ENCODE results near the gene MCHR2. TPM values are rescaled to one million over a fixed set of nuclear protein-coding genes. Genes with fewer than 3 reads are reported as not detected.

The MCHR2 gene
- total and polyA plus RNA-seq, 4 experiments from 2014 or later: not detected

DNA sequence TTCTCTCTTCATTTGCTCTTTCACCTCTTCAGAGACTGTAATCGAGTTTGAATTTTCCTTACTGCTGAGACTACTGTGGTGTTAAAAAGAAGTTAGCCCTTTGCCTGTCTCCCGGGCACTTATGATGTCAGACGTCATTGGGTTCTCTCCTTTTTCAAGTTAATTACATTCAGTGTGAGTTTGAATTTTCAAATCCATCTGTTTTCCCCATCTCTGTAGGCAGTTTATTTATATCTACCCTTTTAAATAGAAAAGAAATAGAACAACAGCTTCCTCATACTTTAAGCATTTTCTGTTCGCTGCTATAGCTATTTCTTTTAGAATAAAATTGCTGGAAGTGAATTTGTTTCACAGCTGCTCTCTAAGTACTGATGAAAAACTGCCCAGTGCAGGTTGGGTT is 81.4 kb downstream of the MCHR2 start:
- Histone ChIP-seq H3K4me1 (ENCODE audit: insufficient read depth, low read length) (no peaks in the 10 kb centered on the region), H3K9me3 (ENCODE audit: control insufficient read depth in 1 of 2, low read length in 2 of 2) (no peaks in the 10 kb centered on the region), H3K4me3 (ENCODE audit: low read length in 2 of 2) (no peak overlapping the region), H3K27me3 (ENCODE audit: insufficient read depth, low read length) (no peaks in the 10 kb centered on the region), H3K36me3 (ENCODE audit: insufficient read depth, low read length) (no peaks in the 10 kb centered on the region), H3K27ac (ENCODE audit: low read depth, low read length) (no peak overlapping the region)
- Mint-ChIP-seq H3K36me3 (no peaks in the 10 kb centered on the region), H3K27me3 (peaks cover 1 to 7% of the 10 kb centered on the region in 2 donors), H3K9me3 (peaks cover 0 to 2% (median 0%) of the 10 kb centered on the region in 8 donors), H3K4me1 (no peaks in the 10 kb centered on the region), H3K4me3 (no peak overlapping the region), H3K27ac (no peak overlapping the region)
- CTCF ChIA-PET (ENCODE audit: partially characterized antibody): no interaction called here
- intact Hi-C loops (cut with micrococcal nuclease): no loop called here
- DNase-seq: no peak
- POLR2A ChIA-PET (ENCODE audit: partially characterized antibody): no interaction called here

DNA sequence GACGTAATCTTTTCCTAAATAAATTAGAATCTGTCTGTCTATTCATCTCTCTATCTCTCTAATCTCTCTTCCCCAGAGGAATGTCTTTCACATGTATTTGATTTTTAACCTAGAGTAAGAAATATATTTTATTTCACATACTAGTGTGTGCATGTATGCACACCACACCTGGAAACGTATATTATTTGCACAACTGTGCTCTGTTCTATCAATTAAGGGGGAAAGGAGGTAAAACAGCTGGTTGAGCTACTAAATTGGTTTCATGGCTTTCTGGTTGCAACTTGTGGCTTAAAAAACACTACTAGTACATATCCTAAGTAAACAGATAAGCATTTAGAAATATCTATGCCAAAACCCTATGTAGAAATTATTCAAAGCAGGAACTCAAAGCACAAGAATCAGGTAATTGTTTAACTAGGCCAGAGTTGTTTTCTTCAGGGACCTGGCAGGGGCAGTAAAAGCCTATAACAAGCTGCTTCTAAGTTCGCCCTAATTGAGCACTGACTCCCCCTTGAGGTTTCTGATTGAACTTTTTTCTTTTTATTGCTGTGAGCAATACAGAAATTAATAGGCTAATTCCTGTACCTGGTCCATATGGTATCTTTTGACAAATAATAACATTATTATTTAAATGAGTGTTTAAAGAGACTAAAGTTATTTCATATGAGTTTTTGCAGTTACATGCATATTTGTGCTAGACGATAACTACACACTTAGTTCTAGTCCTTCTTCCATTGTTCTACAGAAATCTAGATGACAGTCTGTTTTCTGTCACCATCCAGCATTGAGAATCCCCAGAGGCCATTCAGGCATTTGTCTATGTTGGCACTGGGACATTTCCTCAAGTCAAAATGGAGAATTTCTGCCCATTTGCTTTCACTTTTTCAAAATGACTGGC is 88.6 kb downstream of the MCHR2 start:
- intact Hi-C loops (cut with micrococcal nuclease): loop anchor here (1.0 kb wide), 1 partner anchor 438 kb away; no protein-coding TSS in a partner anchor
- no peak overlapping the region for H3K4me3 Mint-ChIP-seq

GRCh38 chr6:99901596-99902384 is 92.2 kb downstream of the MCHR2 start:
- H3K4me1 ChIP-seq (ENCODE audit: insufficient read depth, low read length): no peaks in the 10 kb centered on the region
- no peak overlapping the region for H3K27ac Mint-ChIP-seq
- no peak overlapping the region for H3K4me3 Mint-ChIP-seq
- no peaks in the 10 kb centered on the region for H3K27me3 ChIP-seq (ENCODE audit: insufficient read depth, low read length)
- no peak overlapping the region for H3K4me3 ChIP-seq (ENCODE audit: low read length in 2 of 2)
- peaks cover 9 to 13% of the 10 kb centered on the region in 2 donors for H3K27me3 Mint-ChIP-seq
- POLR2A ChIA-PET (ENCODE audit: partially characterized antibody): no interaction called here
- no peaks in the 10 kb centered on the region for H3K4me1 Mint-ChIP-seq
- H3K27ac ChIP-seq (ENCODE audit: low read depth, low read length): no peak overlapping the region
- no peak for DNase-seq
- no peaks in the 10 kb centered on the region for H3K9me3 Mint-ChIP-seq
- CTCF ChIA-PET (ENCODE audit: partially characterized antibody): interaction anchor here (0.5 kb wide), 1 partner anchor 751 kb away, joined by 3 read pairs; no protein-coding TSS in a partner anchor
- no peaks in the 10 kb centered on the region for H3K36me3 ChIP-seq (ENCODE audit: insufficient read depth, low read length)
- no peaks in the 10 kb centered on the region for H3K36me3 Mint-ChIP-seq
- no peaks in the 10 kb centered on the region for H3K9me3 ChIP-seq (ENCODE audit: control insufficient read depth in 1 of 2, low read length in 2 of 2)
- intact Hi-C loops (cut with micrococcal nuclease): no loop called here

More for the DNA sequence above, 88.6 kb downstream of the MCHR2 start:
- H3K9me3 ChIP-seq (ENCODE audit: control insufficient read depth in 1 of 2, low read length in 2 of 2): no peaks in the 10 kb centered on the region
- no peaks in the 10 kb centered on the region for H3K36me3 ChIP-seq (ENCODE audit: insufficient read depth, low read length)
- no peak overlapping the region for H3K27ac Mint-ChIP-seq
- H3K27me3 ChIP-seq (ENCODE audit: insufficient read depth, low read length): no peaks in the 10 kb centered on the region
- ChIA-PET CTCF (ENCODE audit: partially characterized antibody) (interaction anchor here (1.0 to 2.8 kb wide), 2 partner anchors 37 to 437 kb away, joined by 3 to 12 read pairs; no protein-coding TSS in a partner anchor), POLR2A (ENCODE audit: partially characterized antibody) (no interaction called here)
- H3K4me3 ChIP-seq (ENCODE audit: low read length in 2 of 2): no peak overlapping the region
- peak in 3 of 5 donors; percentile 5 to 14 (median 10) for DNase-seq
- no peak overlapping the region for H3K27ac ChIP-seq (ENCODE audit: low read depth, low read length)
- H3K4me1 Mint-ChIP-seq: no peaks in the 10 kb centered on the region
- no peaks in the 10 kb centered on the region for H3K36me3 Mint-ChIP-seq
- no peaks in the 10 kb centered on the region for H3K4me1 ChIP-seq (ENCODE audit: insufficient read depth, low read length)
- H3K9me3 Mint-ChIP-seq: peaks cover 0 to under 1% (median 0%) of the 10 kb centered on the region in 8 donors
- peaks cover 2 to 6% of the 10 kb centered on the region in 2 donors for H3K27me3 Mint-ChIP-seq

- no peak overlapping the region for H3K4me3 ChIP-seq (ENCODE audit: low read length in 2 of 2)
- intact Hi-C loops (cut with micrococcal nuclease): no loop called here
- Mint-ChIP-seq H3K9me3 (no peaks in the 10 kb centered on the region), H3K27me3 (peaks cover 9 to 10% of the 10 kb centered on the region in 2 donors), H3K36me3 (no peaks in the 10 kb centered on the region), H3K4me1 (no peaks in the 10 kb centered on the region), H3K27ac (no peak overlapping the region), H3K4me3 (no peak overlapping the region)
- H3K4me1 ChIP-seq (ENCODE audit: insufficient read depth, low read length): no peaks in the 10 kb centered on the region
- no peaks in the 10 kb centered on the region for H3K27me3 ChIP-seq (ENCODE audit: insufficient read depth, low read length)
- no peaks in the 10 kb centered on the region for H3K9me3 ChIP-seq (ENCODE audit: control insufficient read depth in 1 of 2, low read length in 2 of 2)
- DNase-seq: no peak
- POLR2A ChIA-PET (ENCODE audit: partially characterized antibody): no interaction called here
- CTCF ChIA-PET (ENCODE audit: partially characterized antibody): interaction anchor here (1.6 kb wide), 1 partner anchor 27 kb away, joined by 5 read pairs; no protein-coding TSS in a partner anchor
- no peak overlapping the region for H3K27ac ChIP-seq (ENCODE audit: low read depth, low read length)
- no peaks in the 10 kb centered on the region for H3K36me3 ChIP-seq (ENCODE audit: insufficient read depth, low read length)
Observed at GRCh38 chr6:99894815-99895214, 99.2 kb downstream of the MCHR2 start.

GRCh38 chr6:99887066-99887465 is 107.0 kb downstream of the MCHR2 start:
- H3K27ac ChIP-seq (ENCODE audit: low read depth, low read length): no peak overlapping the region
- H3K4me3 ChIP-seq (ENCODE audit: low read length in 2 of 2): no peak overlapping the region
- H3K36me3 Mint-ChIP-seq: no peaks in the 10 kb centered on the region
- CTCF ChIA-PET (ENCODE audit: partially characterized antibody): no interaction called here
- POLR2A ChIA-PET (ENCODE audit: partially characterized antibody): no interaction called here
- no peak overlapping the region for H3K27ac Mint-ChIP-seq
- H3K4me1 Mint-ChIP-seq: peaks cover 0 to 6% (median 0%) of the 10 kb centered on the region in 4 donors
- H3K4me3 Mint-ChIP-seq: no peak overlapping the region
- no peaks in the 10 kb centered on the region for H3K27me3 ChIP-seq (ENCODE audit: insufficient read depth, low read length)
- intact Hi-C loops (cut with micrococcal nuclease): no loop called here
- peaks cover 0 to 4% of the 10 kb centered on the region in 2 donors for H3K27me3 Mint-ChIP-seq
- no peaks in the 10 kb centered on the region for H3K36me3 ChIP-seq (ENCODE audit: insufficient read depth, low read length)
- no peak for DNase-seq
- no peaks in the 10 kb centered on the region for H3K4me1 ChIP-seq (ENCODE audit: insufficient read depth, low read length)
- no peaks in the 10 kb centered on the region for H3K9me3 Mint-ChIP-seq
- H3K9me3 ChIP-seq (ENCODE audit: control insufficient read depth in 1 of 2, low read length in 2 of 2): no peaks in the 10 kb centered on the region

DNA sequence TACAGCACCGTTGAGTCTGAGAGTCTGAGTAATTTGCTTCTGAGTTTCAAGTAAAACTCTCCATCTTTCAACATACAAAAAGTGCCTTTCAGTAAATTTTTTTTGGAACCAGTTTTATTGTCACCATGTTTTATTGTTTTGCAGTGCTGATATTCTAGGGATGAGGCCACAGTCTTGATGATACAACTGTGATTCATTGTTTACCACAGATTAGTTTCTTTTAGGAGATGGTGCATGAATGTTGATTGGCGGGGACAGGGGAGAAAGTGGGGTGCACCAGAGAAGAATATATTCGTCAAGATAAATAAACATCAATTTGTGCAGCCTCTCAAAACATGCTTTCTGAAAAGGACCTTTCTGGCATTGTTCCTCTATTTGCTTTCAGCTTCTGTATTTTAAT is 109.0 kb downstream of the MCHR2 start:
- H3K27me3 Mint-ChIP-seq: peaks cover 1 to 4% of the 10 kb centered on the region in 2 donors
- no peak overlapping the region for H3K27ac ChIP-seq (ENCODE audit: low read depth, low read length)
- intact Hi-C loops (cut with micrococcal nuclease): no loop called here
- no peaks in the 10 kb centered on the region for H3K9me3 Mint-ChIP-seq
- H3K4me1 ChIP-seq (ENCODE audit: insufficient read depth, low read length): no peaks in the 10 kb centered on the region
- H3K36me3 Mint-ChIP-seq: no peaks in the 10 kb centered on the region
- H3K27ac Mint-ChIP-seq: peak overlapping the region in 1 of 7 donors; percentile 25
- H3K4me3 ChIP-seq (ENCODE audit: low read length in 2 of 2): no peak overlapping the region
- no peaks in the 10 kb centered on the region for H3K36me3 ChIP-seq (ENCODE audit: insufficient read depth, low read length)
- ChIA-PET CTCF (ENCODE audit: partially characterized antibody) (interaction anchor here (2.1 kb wide), 1 partner anchor 17 kb away, joined by 6 read pairs; no protein-coding TSS in a partner anchor), POLR2A (ENCODE audit: partially characterized antibody) (no interaction called here)
- H3K4me3 Mint-ChIP-seq: no peak overlapping the region
- DNase-seq: no peak
- H3K9me3 ChIP-seq (ENCODE audit: control insufficient read depth in 1 of 2, low read length in 2 of 2): no peaks in the 10 kb centered on the region
- peaks cover 0 to 6% (median 1%) of the 10 kb centered on the region in 4 donors for H3K4me1 Mint-ChIP-seq
- no peaks in the 10 kb centered on the region for H3K27me3 ChIP-seq (ENCODE audit: insufficient read depth, low read length)

DNA sequence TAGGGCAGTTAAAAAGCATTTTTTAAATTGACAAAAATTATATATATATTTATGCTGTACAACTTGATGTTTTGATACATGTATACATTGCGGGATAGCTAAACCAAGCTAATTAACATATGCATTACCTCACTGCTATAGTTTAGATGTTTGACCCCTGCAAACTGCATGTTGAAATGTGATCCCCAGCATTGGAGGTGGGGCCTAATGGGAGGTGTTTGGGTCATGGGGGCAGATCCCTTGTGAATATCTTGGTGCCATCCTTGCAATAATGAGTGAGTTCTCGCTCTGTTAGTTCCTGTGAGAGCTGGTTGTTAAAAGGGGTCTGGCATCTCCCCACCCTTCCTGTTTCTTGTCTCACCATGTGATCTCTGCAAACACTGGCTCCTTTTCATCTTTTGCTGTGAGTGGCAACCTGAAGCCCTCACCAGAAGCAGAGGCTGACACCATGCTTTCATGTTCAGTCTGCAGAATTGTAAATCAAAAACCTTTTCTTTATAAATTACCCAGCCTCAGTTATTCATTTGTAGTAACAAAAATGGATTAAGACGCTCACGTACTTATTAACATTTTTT is 111.8 kb downstream of the MCHR2 start:
- Mint-ChIP-seq H3K4me1 (peaks cover 0 to 6% (median 1%) of the 10 kb centered on the region in 4 donors), H3K27me3 (peaks cover 1 to 4% of the 10 kb centered on the region in 2 donors), H3K4me3 (no peak overlapping the region), H3K36me3 (no peaks in the 10 kb centered on the region), H3K27ac (no peak overlapping the region), H3K9me3 (no peaks in the 10 kb centered on the region)
- H3K27me3 ChIP-seq (ENCODE audit: insufficient read depth, low read length): no peaks in the 10 kb centered on the region
- intact Hi-C loops (cut with micrococcal nuclease): no loop called here
- CTCF ChIA-PET (ENCODE audit: partially characterized antibody): interaction anchor here (1.0 to 1.4 kb wide), 2 partner anchors 13 to 14 kb away, joined by 3 read pairs; no protein-coding TSS in a partner anchor
- POLR2A ChIA-PET (ENCODE audit: partially characterized antibody): no interaction called here
- no peaks in the 10 kb centered on the region for H3K36me3 ChIP-seq (ENCODE audit: insufficient read depth, low read length)
- DNase-seq: no peak
- H3K9me3 ChIP-seq (ENCODE audit: control insufficient read depth in 1 of 2, low read length in 2 of 2): no peaks in the 10 kb centered on the region
- no peak overlapping the region for H3K4me3 ChIP-seq (ENCODE audit: low read length in 2 of 2)
- no peaks in the 10 kb centered on the region for H3K4me1 ChIP-seq (ENCODE audit: insufficient read depth, low read length)
- no peak overlapping the region for H3K27ac ChIP-seq (ENCODE audit: low read depth, low read length)

Measured in CD4-positive, alpha-beta memory T cell (primary cell).